ENCODE data around the gene PRR23B.
A peak's percentile ranks its signal among the peaks of the same experiment; 100 is the strongest.

- peak; percentile 51 for TF ChIP-seq CTCF (conservative IDR thresholded peaks at IDR 0.05)
- no peak for TF ChIP-seq EZH2 (IDR thresholded peaks at IDR 0.05; ENCODE audit: low read depth)
These were observed at the start of gene PRR23B for GRCh38 chr3:139020868-139021234.

Measured in PC-9 (cell line).